NT2/D1 (cell line): ENCODE data around the gene GH2.
"Not testable (repeated sequence)": the region's sequence is repeated elsewhere in the genome, so short reads cannot be mapped to it uniquely, and the experiment has no call there.

Source experiments
- SUZ12 ChIP-seq: IDR thresholded peaks from 2 replicates; pipeline ENCODE4 v1.6.1; 2011; ENCODE audit not compliant: insufficient read length, insufficient read depth; ENCODE audit errors: extremely low read depth
- YY1 ChIP-seq: IDR thresholded peaks from 2 replicates; pipeline ENCODE4 v1.6.1; 2011; ENCODE audit not compliant: insufficient read length, insufficient read depth
- ZNF274 ChIP-seq: IDR thresholded peaks from 2 replicates; pipeline ENCODE4 v1.6.1; 2011; ENCODE audit warnings: mild to moderate bottlenecking, low read depth, low read length

DNA sequence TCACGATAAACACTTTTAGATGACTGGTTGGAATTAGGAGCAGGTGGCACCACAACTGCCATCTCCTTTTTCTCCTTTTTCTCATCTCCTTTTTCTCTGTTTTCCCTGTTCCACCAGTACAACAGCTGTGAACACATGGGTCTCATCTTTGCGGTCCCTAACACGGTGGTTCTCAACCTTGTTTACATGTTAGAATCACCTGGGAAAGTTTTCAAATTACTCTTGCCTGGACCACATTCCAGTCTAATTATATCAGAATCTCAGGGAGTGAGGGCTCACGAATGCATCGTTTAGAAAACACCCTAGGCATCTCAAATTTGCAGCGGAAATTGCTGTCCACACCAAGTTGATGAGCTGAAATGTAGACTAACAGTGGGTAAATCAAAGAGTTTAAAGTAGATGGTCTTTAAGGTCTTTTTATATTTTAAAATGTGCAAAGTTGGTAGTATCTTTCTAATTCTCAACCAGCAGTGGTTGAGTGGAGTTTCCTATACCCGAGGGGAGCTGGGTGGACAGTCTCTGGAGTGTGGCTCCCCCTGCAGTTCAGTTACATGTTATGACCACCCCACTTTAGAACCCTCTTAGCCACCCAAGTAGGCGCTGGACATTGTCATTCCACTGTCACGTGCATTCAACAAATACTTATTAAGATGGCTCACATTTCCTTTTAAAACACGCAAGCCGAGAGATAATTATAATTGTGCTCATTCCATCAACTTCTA, 10.7 kb upstream of the GH2 start:
- TF ChIP-seq YY1, SUZ12, ZNF274: not testable (repeated sequence)
